K562 (cell line): ENCODE data around the gene CTDSPL2. TPM values are rescaled to one million over a fixed set of nuclear protein-coding genes. Genes with fewer than 3 reads are reported as not detected.

Experiments used
- ATAC-seq: fragments of 200-7000 bp; cut with Tn5 transposase; 3 replicates; pipeline ENCODE4 v1.9.1; 2020; ENCODE audit warnings: moderate library complexity
- BruUV-seq: library from RNA; stranded (reverse); fragments of 400-500 nt; replicated peaks from 2 replicates; lab custom pipeline; 2021; lab: Mats Ljungman, UMichigan
- CTCF ChIA-PET: fragments of 300-600 bp; formaldehyde crosslinking; extraction: SDS; loops from one replicate; lab custom pipeline; 2021; ENCODE audit warnings: low intra/inter-chr PET ratio; lab: Yijun Ruan, JAX
- POLR2A ChIA-PET: fragments of 300-600, 350-650 bp; sonication (Branson Sonifier 250); formaldehyde crosslinking; extraction: SDS; loops from one replicate; lab custom pipeline; 2021; ENCODE audit warnings: antibody characterized with exemption, inconsistent platforms; lab: Yijun Ruan, JAX
- DNase-seq, 4 experiments: peaks; one replicate each; pipeline versions ENCODE4 v3.0.0 to v3.0.0-alpha.2; 2011 to 2018; ENCODE audit warnings: low spot score in 3 of 4, mixed read lengths in 3 of 4; ENCODE audit errors: extremely low read depth in 1 of 4
- FAIRE-seq: peaks from 2 replicates; lab custom pipeline; 2011; peaks lifted over from hg19 to GRCh38; lab: Jason Lieb, UNC
- H2AFZ ChIP-seq: 2 replicates; pipeline ENCODE4 v1.6.0; 2011; ENCODE audit warnings: low read depth, low read length, control low read depth, inconsistent platforms
- H3K27ac ChIP-seq: fragments of 200-600 bp; 3 replicates; pipeline ENCODE4 v1.8.0; 2011; ENCODE audit warnings: low read depth, mild to moderate bottlenecking, control low read depth, inconsistent platforms, low read length, moderate library complexity, mixed read lengths; ENCODE audit errors: extremely low read depth
- H3K27me3 ChIP-seq, 2 experiments: fragments of 300-600 bp in 1 of 2; 2 replicates in 1 of 2; 3 replicates in 1 of 2; pipeline versions ENCODE4 v1.6.0 to v1.8.0; 2011; ENCODE audit warnings: inconsistent platforms in 2 of 2, low read length in 2 of 2, mild to moderate bottlenecking in 1 of 2, mixed read lengths in 1 of 2, moderate library complexity in 1 of 2; ENCODE audit not compliant: control insufficient read depth in 2 of 2, insufficient read depth in 2 of 2
- H3K36me3 ChIP-seq: fragments of 300-600 bp; 3 replicates; pipeline ENCODE4 v1.8.0; 2011; ENCODE audit warnings: mild to moderate bottlenecking, low read length, inconsistent platforms; ENCODE audit not compliant: control insufficient read depth, insufficient read depth
- H3K4me1 ChIP-seq, 2 experiments: fragments of 200-600 bp in 1 of 2; replicated peaks in 1 of 2; 2 replicates in 1 of 2; 3 replicates in 1 of 2; pipeline versions ENCODE4 v1.5.1 to v1.8.0; 2011; ENCODE audit warnings: inconsistent platforms in 2 of 2, low read length in 2 of 2, mild to moderate bottlenecking in 1 of 2, mixed read lengths in 1 of 2, moderate library complexity in 1 of 2; ENCODE audit not compliant: control insufficient read depth in 2 of 2, insufficient read depth in 2 of 2
- H3K4me2 ChIP-seq: 2 replicates; pipeline ENCODE4 v1.6.1; 2011; ENCODE audit warnings: low read length, control low read depth, inconsistent platforms, mixed read lengths; ENCODE audit not compliant: insufficient read depth
- H3K4me3 ChIP-seq: fragments of 200-600 bp; sonication (generic), shearing (Covaris generic); 2 replicates; pipeline ENCODE4 v1.5.1; 2016; ENCODE audit warnings: control low read depth, inconsistent platforms
- H3K79me2 ChIP-seq: fragments of 200-600 bp; 3 replicates; pipeline ENCODE4 v1.8.0; 2011; ENCODE audit warnings: low read length, inconsistent platforms; ENCODE audit not compliant: control insufficient read depth, insufficient read depth
- H3K9ac ChIP-seq, 2 experiments: 2 replicates each; pipeline versions ENCODE4 v1.6.0 to v1.6.1; 2011; ENCODE audit warnings: low read depth in 2 of 2, low read length in 2 of 2, control low read depth in 1 of 2, inconsistent platforms in 1 of 2, mild to moderate bottlenecking in 1 of 2, mixed read lengths in 1 of 2; ENCODE audit not compliant: insufficient read depth in 1 of 2
- H3K9me1 ChIP-seq: one replicate; pipeline ENCODE4 v1.6.0; 2011; ENCODE audit warnings: inconsistent platforms, mild to moderate bottlenecking, low read length, moderate library complexity; ENCODE audit not compliant: control insufficient read depth, insufficient read depth
- H3K9me3 ChIP-seq: replicated peaks from 2 replicates; pipeline ENCODE4 v1.5.1; 2011; ENCODE audit warnings: low read depth, low read length, inconsistent platforms; ENCODE audit not compliant: control insufficient read depth, insufficient read depth
- H4K20me1 ChIP-seq: replicated peaks from 2 replicates; pipeline ENCODE4 v1.6.1; 2011; ENCODE audit warnings: low read length, inconsistent platforms, mixed read lengths; ENCODE audit not compliant: control insufficient read depth, insufficient read depth
- POLR2G ChIP-seq: fragments of 200-400 bp; formaldehyde crosslinking; IDR thresholded peaks from 2 replicates; pipeline ENCODE4 v1.6.1; 2017; ENCODE audit warnings: low read depth, mild to moderate bottlenecking, antibody characterized with exemption, low read length, moderate library complexity
- RREB1 ChIP-seq: fragments of 250-450 bp; sonication (Bioruptor Pico); IDR thresholded peaks from 2 replicates; pipeline ENCODE4 v1.4.0; 2020
- WGBS: fragments of 100-300 bp; shearing (Covaris generic); methylation state at CpG from one replicate; pipeline ENCODE4 v1.1.6; 2016; ENCODE audit warnings: low coverage, mixed read lengths; ENCODE audit not compliant: insufficient coverage; ENCODE audit errors: missing lambda C conversion rate; 5-methylcytosine and 5-hydroxymethylcytosine counted together
- in situ Hi-C: fragments of 300-500 bp; cut with MboI; formaldehyde crosslinking; loops from 4 replicates; pipeline ENCODE4 v1.15.0; 2018; ENCODE audit warnings: inconsistent platforms, mixed read lengths
- intact Hi-C: fragments of 100-400 bp; cut with micrococcal nuclease; formaldehyde crosslinking; loops from 2 replicates; pipeline ENCODE4 v1.14.2; 2022
- polyA plus RNA-seq, 8 experiments: library from polyadenylated mRNA; depleted of rRNA in 4 of 8; stranded (reverse) in 5 of 8; unstranded in 3 of 8; fragments of >200 nt; fragmentation: Nextera tagmentation in 2 of 8; fragmentation: Illumina TruSeq in 1 of 8; extraction: Ambion mirVana in 2 of 8; extraction: Trizol in 1 of 8; gene quantifications; 2 replicates each; pipeline versions ENCODE4 v1.2.1 to v1.2.3, GENCODE V29; 2011 to 2014; ENCODE audit warnings: inconsistent platforms in 1 of 8, missing spikeins in 1 of 8
- total RNA-seq, 7 experiments: library from RNA; depleted of rRNA in 6 of 7; stranded (reverse); fragments of >200 nt in 6 of 7; fragmentation: Illumina TruSeq in 2 of 7; extraction: Trizol in 2 of 7; gene quantifications; 2 replicates each; pipeline versions ENCODE4 v1.2.1 to v1.2.3, GENCODE V29; 2011 to 2021; ENCODE audit warnings: low replicate concordance in 1 of 7

CTDSPL2 gene
- total and polyA plus RNA-seq, 9 of the 15 experiments (the other 6 are each of a cell fraction or from before 2014, with no cell fraction given) = 16.8 to 79.0 (median 53.1) TPM

- Histone ChIP-seq H3K4me2 (no peak overlapping the region), H3K79me2 (peaks cover 10% of the 10 kb centered on the region), H3K27ac (no peak overlapping the region), H4K20me1 (no peaks in the 10 kb centered on the region), H3K27me3 (no peaks in the 10 kb centered on the region), H3K4me1 (peaks cover 0 to 7% of the 10 kb centered on the region in 2 experiments; a peak in 4 of 5 replicates), H3K36me3 (peaks cover 29% of the 10 kb centered on the region; the same call in 1 of the 3 replicates), H3K9ac (no peak overlapping the region), H3K9me3 (no peaks in the 10 kb centered on the region), H3K4me3 (no peak overlapping the region), H2AFZ (no peak overlapping the region), H3K9me1 (no peaks in the 10 kb centered on the region)
- CTCF ChIA-PET = no interaction called here
- POLR2A ChIA-PET = interaction anchor here (0.7 to 1.0 kb wide), 2 partner anchors 14 to 158 kb away, joined by 3 to 4 read pairs; no protein-coding TSS in a partner anchor
- TF ChIP-seq RREB1 (CRISPR knock-in tag) = no peak
- 0 out of 2 replicates have a peak, but pooled peaks have one; percentile 43 for TF ChIP-seq POLR2G
- no TSS peak for BruUV-seq
- DNase-seq = no peak
- in situ Hi-C loops = no loop called here
- intact Hi-C loops = loop anchor here (10.0 kb wide), 1 partner anchor 316 kb away; no protein-coding TSS in a partner anchor
- WGBS = 63% methylated on average over 3 of the region's 3 CpGs
- no peak for FAIRE-seq
- ATAC-seq = peak; percentile 54
These were observed 103.2 kb downstream of the CTDSPL2 start for GRCh38 chr15:44530653-44531052.
